Duodenal mucosa (tissue), 2 donors: ENCODE measurements around the gene CAPN14.

Experiments used
- H3K27ac ChIP-seq: one replicate; pipeline ENCODE4 v1.7.0; 2013; ENCODE audit warnings: low read depth, low read length
- H3K27me3 ChIP-seq, 2 donors: one replicate each; pipeline ENCODE4 v1.7.0; 2013; ENCODE audit warnings: low read length in 2 of 2, control low read depth in 1 of 2; ENCODE audit not compliant: insufficient read depth in 2 of 2, control insufficient read depth in 1 of 2
- H3K36me3 ChIP-seq, 2 donors: one replicate each; pipeline ENCODE4 v1.7.0; 2013; ENCODE audit warnings: low read length in 2 of 2, control low read depth in 1 of 2; ENCODE audit not compliant: insufficient read depth in 2 of 2, control insufficient read depth in 1 of 2
- H3K4me1 ChIP-seq, 2 donors: one replicate each; pipeline ENCODE4 v1.7.0; 2013; ENCODE audit warnings: low read length in 2 of 2, control low read depth in 1 of 2; ENCODE audit not compliant: insufficient read depth in 2 of 2, control insufficient read depth in 1 of 2
- H3K4me3 ChIP-seq, 2 donors: one replicate each; pipeline ENCODE4 v1.7.0; 2013; ENCODE audit warnings: low read length in 2 of 2, low read depth in 1 of 2
- H3K9ac ChIP-seq, 2 donors: one replicate each; pipeline ENCODE4 v1.7.0; 2013; ENCODE audit warnings: low read length in 2 of 2, low read depth in 1 of 2
- H3K9me3 ChIP-seq, 2 donors: one replicate each; pipeline ENCODE4 v1.7.0; 2013; ENCODE audit warnings: low read length in 2 of 2, control low read depth in 1 of 2; ENCODE audit not compliant: control insufficient read depth in 1 of 2

CAPN14 gene

GRCh38 chr2:31227110-31227509, 9.8 kb upstream of the CAPN14 start:
- Histone ChIP-seq H3K9ac (no peak overlapping the region), H3K27ac (no peak overlapping the region), H3K36me3 (no peaks in the 10 kb centered on the region), H3K4me3 (no peak overlapping the region), H3K9me3 (no peaks in the 10 kb centered on the region), H3K27me3 (peaks cover 2 to 5% of the 10 kb centered on the region in 2 donors), H3K4me1 (no peaks in the 10 kb centered on the region)

DNA sequence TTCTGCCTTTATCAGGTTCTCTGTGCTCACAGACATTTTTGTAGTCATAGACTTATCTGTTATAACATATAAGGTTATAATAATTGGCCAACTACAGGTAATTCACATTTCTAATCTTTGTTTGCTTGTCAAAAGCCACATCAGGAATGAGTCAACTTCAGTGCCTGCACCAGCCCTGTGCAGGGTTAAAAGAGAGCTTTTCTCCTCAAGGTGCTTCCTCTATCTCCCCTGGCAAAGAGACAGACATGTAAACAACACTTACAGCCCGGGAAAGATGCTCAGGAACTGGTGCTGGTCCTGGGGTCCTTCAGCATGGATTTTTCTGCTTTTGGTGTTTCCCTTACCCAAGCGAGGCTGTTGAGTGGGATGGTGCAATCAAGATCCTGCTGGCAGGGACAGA, 9.0 kb upstream of the CAPN14 start:
- Histone ChIP-seq H3K4me3 (no peak overlapping the region), H3K4me1 (no peaks in the 10 kb centered on the region), H3K36me3 (no peaks in the 10 kb centered on the region), H3K9ac (no peak overlapping the region), H3K27ac (no peak overlapping the region), H3K27me3 (peaks cover 3 to 5% of the 10 kb centered on the region in 2 donors), H3K9me3 (no peaks in the 10 kb centered on the region)

- no peak overlapping the region for H3K4me3 ChIP-seq
- H3K27ac ChIP-seq: no peak overlapping the region
- peaks cover under 1 to 9% of the 10 kb centered on the region in 2 donors for H3K4me1 ChIP-seq
- H3K9me3 ChIP-seq: no peaks in the 10 kb centered on the region
- peaks cover 0 to 3% of the 10 kb centered on the region in 2 donors for H3K27me3 ChIP-seq
- H3K36me3 ChIP-seq: no peaks in the 10 kb centered on the region
- no peak overlapping the region for H3K9ac ChIP-seq
Measured at GRCh38 chr2:31223749-31224148, 6.4 kb upstream of the CAPN14 start.

DNA sequence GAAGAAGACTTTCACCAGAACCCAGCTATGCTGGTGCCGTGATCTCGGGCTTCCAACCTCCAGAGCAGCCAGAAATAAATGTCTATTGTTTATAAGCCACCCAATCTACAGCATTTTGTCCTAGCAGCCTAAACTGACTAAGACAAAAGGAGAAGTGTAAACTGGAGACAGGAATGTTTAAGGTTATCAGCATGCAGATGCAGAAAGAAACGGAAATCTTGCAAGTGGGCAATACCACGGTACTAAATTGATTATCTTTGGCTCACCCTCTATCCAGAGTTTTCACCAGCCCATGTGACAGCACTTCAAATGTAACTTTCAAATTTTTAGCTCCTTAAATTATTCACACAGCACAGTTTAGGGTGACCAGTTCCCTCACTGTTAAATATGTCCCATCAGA, 5.7 kb upstream of the CAPN14 start:
- Histone ChIP-seq H3K36me3 (no peaks in the 10 kb centered on the region), H3K27me3 (peaks cover 0 to 5% of the 10 kb centered on the region in 2 donors), H3K27ac (no peak overlapping the region), H3K9ac (no peak overlapping the region), H3K4me3 (no peak overlapping the region), H3K4me1 (peaks cover 8 to 9% of the 10 kb centered on the region in 2 donors), H3K9me3 (no peaks in the 10 kb centered on the region)

DNA sequence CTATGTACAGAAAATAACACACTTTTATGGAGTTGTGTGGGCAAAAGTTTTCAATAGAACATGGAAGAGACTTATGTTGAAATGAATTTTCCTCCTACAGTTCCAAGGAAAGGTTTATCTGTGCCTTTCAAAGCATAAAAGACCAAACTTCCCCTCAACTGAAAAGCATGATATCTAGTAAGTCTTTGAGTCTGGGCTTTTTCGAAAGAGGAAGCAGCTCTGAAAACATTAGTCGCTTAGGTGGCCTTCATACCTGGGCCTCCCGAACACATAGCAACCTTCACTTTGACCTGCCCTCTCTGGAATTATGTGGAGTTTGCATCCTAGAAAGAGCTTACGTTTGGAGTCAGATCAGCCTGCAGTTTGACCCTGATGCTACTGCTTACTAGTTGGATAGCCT, 4.8 kb upstream of the CAPN14 start:
- Histone ChIP-seq H3K36me3 (no peaks in the 10 kb centered on the region), H3K27me3 (peaks cover 0 to 7% of the 10 kb centered on the region in 2 donors), H3K4me3 (no peak overlapping the region), H3K9ac (no peak overlapping the region), H3K4me1 (peaks cover 8 to 9% of the 10 kb centered on the region in 2 donors), H3K27ac (no peak overlapping the region), H3K9me3 (no peaks in the 10 kb centered on the region)

DNA sequence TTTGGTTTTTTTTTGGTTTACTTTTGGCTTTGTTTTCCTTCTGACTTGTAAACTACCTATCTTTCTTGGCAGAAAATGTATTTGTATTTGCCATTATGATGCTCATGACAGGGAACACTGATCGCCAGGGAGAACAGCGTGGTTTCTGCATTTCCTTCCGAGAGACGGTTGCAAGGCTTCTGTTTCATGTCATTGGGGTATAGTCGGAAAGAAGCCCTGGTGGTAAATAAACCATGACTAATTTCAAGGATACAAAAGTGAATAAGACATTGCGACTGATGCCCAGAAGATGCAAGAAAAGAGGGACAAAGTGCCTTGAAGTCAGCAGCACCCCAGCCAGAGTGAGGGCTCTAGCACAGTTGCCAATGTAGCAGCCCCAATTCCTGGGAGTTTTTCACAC, 4.2 kb upstream of the CAPN14 start:
- Histone ChIP-seq H3K27me3 (peaks cover 0 to 8% of the 10 kb centered on the region in 2 donors), H3K9ac (no peak overlapping the region), H3K27ac (no peak overlapping the region), H3K4me1 (peaks cover 8 to 9% of the 10 kb centered on the region in 2 donors), H3K9me3 (no peaks in the 10 kb centered on the region), H3K36me3 (no peaks in the 10 kb centered on the region), H3K4me3 (no peak overlapping the region)

DNA sequence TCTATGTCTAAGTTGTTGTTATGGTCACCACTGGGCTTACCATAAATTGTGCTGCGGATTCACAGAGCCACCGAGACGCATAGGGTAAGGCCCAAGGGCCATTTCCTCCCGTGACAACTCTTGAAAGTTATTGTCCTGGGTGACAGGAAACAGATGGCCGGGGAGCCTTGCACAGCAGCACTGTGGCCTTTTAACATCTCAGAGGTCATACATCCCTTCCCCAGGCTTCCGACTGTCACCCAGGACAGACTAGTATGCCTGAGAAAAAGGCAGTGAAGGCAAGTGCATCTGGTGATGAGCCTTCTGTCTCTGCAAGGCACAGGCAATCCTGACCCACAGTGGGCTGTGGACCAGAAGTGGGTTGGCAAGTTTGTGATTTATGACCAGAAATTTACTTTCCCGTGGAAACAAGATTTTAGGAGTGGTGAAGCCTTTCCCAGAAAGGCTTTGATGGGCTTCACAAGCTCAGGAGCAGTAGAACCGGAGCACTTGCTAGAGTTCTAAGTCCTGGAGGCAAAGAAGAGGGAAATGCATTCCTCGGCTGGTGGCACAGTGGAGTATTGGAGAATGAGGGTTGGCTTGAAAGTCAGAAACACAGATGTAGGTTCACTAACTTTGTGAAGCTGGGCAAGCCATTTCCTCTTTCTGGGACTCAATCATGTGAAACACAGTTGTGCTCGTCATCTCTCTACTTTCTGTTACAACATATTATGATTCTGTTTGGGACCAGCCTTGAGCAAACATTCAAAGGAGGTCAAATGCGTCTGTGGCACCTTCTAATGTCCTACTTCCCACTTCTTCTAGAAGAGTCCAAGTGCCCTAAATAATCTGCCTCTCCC, 2.0 kb upstream of the CAPN14 start:
- H3K4me3 ChIP-seq: no peak overlapping the region
- H3K9me3 ChIP-seq: no peaks in the 10 kb centered on the region
- peaks cover 8 to 9% of the 10 kb centered on the region in 2 donors for H3K4me1 ChIP-seq
- H3K27ac ChIP-seq: no peak overlapping the region
- H3K36me3 ChIP-seq: no peaks in the 10 kb centered on the region
- H3K9ac ChIP-seq: no peak overlapping the region
- peaks cover 0 to 9% of the 10 kb centered on the region in 2 donors for H3K27me3 ChIP-seq

GRCh38 chr2:31216734-31217133, 581 bp downstream of the CAPN14 start:
- Histone ChIP-seq H3K4me1 (peaks cover 8 to 9% of the 10 kb centered on the region in 2 donors), H3K9me3 (no peaks in the 10 kb centered on the region), H3K9ac (no peak overlapping the region), H3K36me3 (no peaks in the 10 kb centered on the region), H3K4me3 (no peak overlapping the region), H3K27ac (no peak overlapping the region), H3K27me3 (peaks cover 0 to 6% of the 10 kb centered on the region in 2 donors)

- Histone ChIP-seq H3K4me3 (no peak overlapping the region), H3K9me3 (no peaks in the 10 kb centered on the region), H3K27ac (no peak overlapping the region), H3K36me3 (no peaks in the 10 kb centered on the region), H3K27me3 (peaks cover 0 to 6% of the 10 kb centered on the region in 2 donors), H3K4me1 (peaks cover 4 to 8% of the 10 kb centered on the region in 2 donors), H3K9ac (no peak overlapping the region)
Measured at GRCh38 chr2:31214444-31214915, 2.8 kb downstream of the CAPN14 start.

DNA sequence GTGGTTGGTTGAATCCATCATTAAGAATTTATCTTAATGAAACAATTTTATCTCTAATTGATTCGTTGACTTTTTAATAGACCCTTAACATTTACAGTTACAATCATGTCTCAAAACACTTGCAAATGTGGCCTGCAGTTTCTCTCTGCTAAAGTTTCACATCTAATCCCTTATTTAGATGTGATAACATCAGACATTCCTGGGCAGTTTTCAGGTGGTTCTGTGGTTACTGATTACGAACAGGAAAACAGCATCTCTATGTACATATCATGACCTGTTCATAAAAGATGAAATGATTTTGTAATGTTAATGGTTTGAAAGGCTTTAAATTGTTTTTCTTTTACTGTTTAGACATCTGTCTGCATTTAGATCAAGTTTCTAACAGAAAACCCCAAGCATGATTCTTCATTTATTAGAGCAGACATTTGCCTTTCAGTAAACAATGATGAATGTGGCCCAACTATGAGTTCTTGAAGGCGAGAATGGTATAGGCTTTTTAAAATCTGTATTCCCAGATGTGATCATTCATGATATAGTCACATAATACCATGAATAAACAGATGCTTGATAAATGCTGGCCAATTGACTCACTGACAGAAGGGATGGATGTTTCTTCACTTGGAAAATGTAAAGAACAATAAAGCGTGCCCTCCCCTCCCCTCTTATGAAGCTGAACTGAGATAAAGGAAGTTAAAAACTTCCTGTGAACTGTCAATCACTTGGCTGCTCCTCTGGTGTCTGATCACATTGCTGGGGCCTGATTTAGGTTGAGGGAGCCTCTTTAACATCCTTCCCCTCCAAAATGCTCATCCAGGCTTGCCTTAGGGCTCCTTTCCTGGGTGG, 3.5 kb downstream of the CAPN14 start:
- Histone ChIP-seq H3K9ac (no peak overlapping the region), H3K27ac (no peak overlapping the region), H3K36me3 (no peaks in the 10 kb centered on the region), H3K27me3 (peaks cover 0 to 6% of the 10 kb centered on the region in 2 donors), H3K4me1 (peaks cover 0 to 7% of the 10 kb centered on the region in 2 donors), H3K4me3 (no peak overlapping the region), H3K9me3 (no peaks in the 10 kb centered on the region)
